OCI-M1 (cell line): ENCODE results near the gene ZNF280D.

Source experiments
- DNase-seq: peaks from one replicate; lab custom pipeline; 2025; lab: John Stamatoyannopoulos, UW

ZNF280D gene

GRCh38 chr15:56752986-56753385 is 19.7 kb upstream of the ZNF280D start:
- DNase-seq, result no peak

GRCh38 chr15:56749982-56750381 is 16.7 kb upstream of the ZNF280D start:
- DNase-seq, result no peak

GRCh38 chr15:56744701-56745683 is 11.7 kb upstream of the ZNF280D start:
- DNase-seq, result no peak

- no peak for DNase-seq
These were observed 8.2 kb upstream of the ZNF280D start for GRCh38 chr15:56741541-56741940.

- peak; percentile 78 for DNase-seq
These were observed 6.8 kb upstream of the ZNF280D start for GRCh38 chr15:56739964-56740640.

- DNase-seq, result peak; percentile 27
These were observed 6.2 kb upstream of the ZNF280D start for GRCh38 chr15:56739474-56739873.

GRCh38 chr15:56737791-56738190 is 4.5 kb upstream of the ZNF280D start:
- DNase-seq, result peak; percentile 65

- DNase-seq, result peak; percentile 83
These were observed 3.8 kb upstream of the ZNF280D start for GRCh38 chr15:56736881-56737707.

- no peak for DNase-seq
These were observed 3.0 kb upstream of the ZNF280D start for GRCh38 chr15:56736308-56736707.

GRCh38 chr15:56735589-56735988 is 2.3 kb upstream of the ZNF280D start:
- peak; percentile 47 for DNase-seq

- DNase-seq, result peak; percentile 51
These were observed 815 bp upstream of the ZNF280D start for GRCh38 chr15:56734013-56734635.

GRCh38 chr15:56732886-56733135 is 498 bp downstream of the ZNF280D start:
- DNase-seq, result no peak

GRCh38 chr15:56732135-56732885 is 999 bp downstream of the ZNF280D start:
- peak; percentile 72 for DNase-seq

- DNase-seq, result no peak
These were observed 1.8 kb downstream of the ZNF280D start for GRCh38 chr15:56731548-56731947.

- DNase-seq, result no peak
These were observed 3.7 kb downstream of the ZNF280D start for GRCh38 chr15:56729561-56729960.

GRCh38 chr15:56725386-56725785 is 7.9 kb downstream of the ZNF280D start:
- peak; percentile 45 for DNase-seq

GRCh38 chr15:56724232-56724631 is 9.1 kb downstream of the ZNF280D start:
- DNase-seq, result no peak

- peak; percentile 25 for DNase-seq
These were observed 9.5 kb downstream of the ZNF280D start for GRCh38 chr15:56723787-56724186.

GRCh38 chr15:56719774-56720555 is 13.3 kb downstream of the ZNF280D start:
- DNase-seq, result no peak

GRCh38 chr15:56719021-56719612 is 14.2 kb downstream of the ZNF280D start:
- no peak for DNase-seq
